GM23338 (cell line): Measurements from ENCODE around the gene SPATC1L. TPM values are rescaled to one million over a fixed set of nuclear protein-coding genes. Genes with fewer than 3 reads are reported as not detected.

Source experiments
- ATAC-seq: fragments of 200-7000 bp; cut with Tn5 transposase; 3 replicates; pipeline ENCODE4 v1.9.1; 2020
- DNase-seq: peaks from one replicate; pipeline ENCODE4 v3.0.0-alpha.2; 2015; ENCODE audit warnings: low spot score
- H2AFZ ChIP-seq: fragments of 200-600 bp; sonication (generic); 2 replicates; pipeline ENCODE4 v1.8.0; 2016; ENCODE audit warnings: antibody characterized with exemption, mild to moderate bottlenecking, moderate library complexity
- H3F3A ChIP-seq: fragments of 200-600 bp; sonication (generic); replicated peaks from 2 replicates; pipeline ENCODE4 v1.8.0; 2017; ENCODE audit warnings: antibody characterized with exemption, mixed run types, low read depth
- H3K27ac ChIP-seq: fragments of 200-600 bp; sonication (generic); 2 replicates; pipeline ENCODE4 v1.6.1; 2016; ENCODE audit warnings: low read depth
- H3K27me3 ChIP-seq: fragments of 200-600 bp; sonication (generic); 2 replicates; pipeline ENCODE4 v1.8.0; 2016; ENCODE audit warnings: mild to moderate bottlenecking, mixed run types, moderate library complexity; ENCODE audit not compliant: insufficient read depth
- H3K36me3 ChIP-seq: fragments of 200-600 bp; sonication (generic); 2 replicates; pipeline ENCODE4 v1.8.0; 2016; ENCODE audit warnings: mild to moderate bottlenecking; ENCODE audit not compliant: insufficient read depth
- H3K4me1 ChIP-seq: fragments of 200-600 bp; sonication (generic); 2 replicates; pipeline ENCODE4 v1.8.0; 2016; ENCODE audit warnings: mild to moderate bottlenecking, moderate library complexity; ENCODE audit not compliant: insufficient read depth
- H3K4me2 ChIP-seq: fragments of 200-600 bp; sonication (generic); 2 replicates; pipeline ENCODE4 v1.7.1; 2017; ENCODE audit warnings: mixed run types
- H3K4me3 ChIP-seq: fragments of 200-600 bp; sonication (generic); 2 replicates; pipeline ENCODE4 v1.6.1; 2016; ENCODE audit warnings: mixed run types
- H3K79me2 ChIP-seq: fragments of 200-600 bp; sonication (generic); replicated peaks from 2 replicates; pipeline ENCODE4 v1.8.0; 2017; ENCODE audit warnings: mild to moderate bottlenecking; ENCODE audit not compliant: insufficient read depth
- H3K9me2 ChIP-seq: fragments of 200-600 bp; sonication (generic); 2 replicates; pipeline ENCODE4 v1.8.0; 2017; ENCODE audit not compliant: insufficient read depth
- H4K20me1 ChIP-seq: fragments of 200-600 bp; sonication (generic); replicated peaks from 2 replicates; pipeline ENCODE4 v1.8.0; 2017; ENCODE audit warnings: mild to moderate bottlenecking; ENCODE audit not compliant: insufficient read depth
- H3K27ac Mint-ChIP-seq: 2 replicates; pipeline ENCODE4 v1.8.0; 2020; ENCODE audit warnings: inconsistent platforms, mild to moderate bottlenecking, moderate library complexity, mixed read lengths
- H3K27me3 Mint-ChIP-seq: 3 replicates; pipeline ENCODE4 v1.8.0; 2022; ENCODE audit warnings: low read depth, mild to moderate bottlenecking, moderate library complexity, mixed read lengths, inconsistent platforms; ENCODE audit not compliant: insufficient read depth, poor library complexity
- H3K36me3 Mint-ChIP-seq: 3 replicates; pipeline ENCODE4 v1.8.0; 2021; ENCODE audit warnings: low read depth, mild to moderate bottlenecking, inconsistent platforms, moderate library complexity, mixed read lengths
- H3K4me1 Mint-ChIP-seq: 3 replicates; pipeline ENCODE4 v1.8.0; 2020; ENCODE audit warnings: mild to moderate bottlenecking, inconsistent platforms, mixed read lengths
- H3K4me3 Mint-ChIP-seq: 3 replicates; pipeline ENCODE4 v1.8.0; 2021; ENCODE audit warnings: moderate library complexity, mild to moderate bottlenecking, inconsistent platforms, mixed read lengths
- H3K9me3 Mint-ChIP-seq: 3 replicates; pipeline ENCODE4 v1.8.0; 2020; ENCODE audit warnings: moderate library complexity, mild to moderate bottlenecking, inconsistent platforms, mixed read lengths
- CREB1 ChIP-seq: fragments of 250-450 bp; sonication (Bioruptor Pico); IDR thresholded peaks from 2 replicates; pipeline ENCODE4 v1.5.0; 2020; ENCODE audit warnings: low read depth, mild to moderate bottlenecking, moderate library complexity
- EZH2 ChIP-seq: fragments of 200-600 bp; sonication (generic); IDR thresholded peaks from one replicate; pipeline ENCODE4 v1.8.0; 2017; ENCODE audit warnings: antibody characterized with exemption, mild to moderate bottlenecking, low read depth; ENCODE audit not compliant: unreplicated experiment
- EZH2phosphoT487 ChIP-seq: fragments of 200-600 bp; sonication (generic); IDR thresholded peaks from one replicate; pipeline ENCODE4 v1.8.1; 2018; ENCODE audit warnings: antibody characterized with exemption; ENCODE audit not compliant: unreplicated experiment
- JUNB ChIP-seq: IDR thresholded peaks from one replicate; pipeline ENCODE4 v1.6.1; 2016; ENCODE audit warnings: antibody characterized with exemption; ENCODE audit not compliant: unreplicated experiment
- POLR2AphosphoS5 ChIP-seq: IDR thresholded peaks from 2 replicates; pipeline ENCODE4 v1.6.1; 2016; ENCODE audit warnings: antibody characterized with exemption, low read depth
- ZNF462 ChIP-seq: fragments of 250-450 bp; sonication (Bioruptor Pico); IDR thresholded peaks from 2 replicates; pipeline ENCODE4 v1.5.0; 2020; ENCODE audit warnings: mild to moderate bottlenecking, moderate library complexity
- polyA plus RNA-seq: library from polyadenylated mRNA; unstranded; fragments of >200 nt; fragmentation: Nextera tagmentation; extraction: Ambion mirVana; gene quantifications from 2 replicates; pipeline ENCODE4 v1.2.1, GENCODE V29; 2016
- total RNA-seq: library from RNA; depleted of rRNA; stranded (reverse); fragments of >200 nt; shearing (Covaris generic); gene quantifications from 2 replicates; pipeline ENCODE4 v1.2.3, GENCODE V29; 2014

Gene SPATC1L
- total and polyA plus RNA-seq, 2 experiments from 2014 or later, result 37.6 to 70.2 TPM

GRCh38 chr21:46144464-46145070 lies 39.7 kb downstream of the SPATC1L start (continued):
- TF ChIP-seq ZNF462 (CRISPR knock-in tag), result no peak

- Mint-ChIP-seq H3K27me3 (peaks cover 9% of the 10 kb centered on the region), H3K9me3 (peaks cover 4% of the 10 kb centered on the region; the same call in 2 of the 3 replicates), H3K4me1 (peaks cover 8% of the 10 kb centered on the region), H3K27ac (no peak overlapping the region), H3K36me3 (peaks cover 17% of the 10 kb centered on the region), H3K4me3 (no peak overlapping the region)
- no peak overlapping the region for H3K27ac ChIP-seq
- no peak for DNase-seq
- H2AFZ ChIP-seq, result no peak overlapping the region
- no peak overlapping the region for H3K4me3 ChIP-seq
- no peaks in the 10 kb centered on the region for H3K9me2 ChIP-seq
- H3K4me2 ChIP-seq, result no peak overlapping the region
- H3K4me1 ChIP-seq, result no peaks in the 10 kb centered on the region
- H3K79me2 ChIP-seq, result no peaks in the 10 kb centered on the region
- no peak for ATAC-seq
- H3K27me3 ChIP-seq, result no peaks in the 10 kb centered on the region
- H3F3A ChIP-seq, result 0 out of 2 replicates have a peak, but pooled peaks cover 3% of the 10 kb centered on the region
- H4K20me1 ChIP-seq, result no peaks in the 10 kb centered on the region
- H3K36me3 ChIP-seq, result no peaks in the 10 kb centered on the region
- TF ChIP-seq CREB1 (CRISPR knock-in tag) (no peak), ZNF462 (CRISPR knock-in tag) (no peak), EZH2phosphoT487 (no peak), POLR2AphosphoS5 (no peak), EZH2 (no peak), JUNB (no peak)
Observed at GRCh38 chr21:46142582-46143473, 41.4 kb downstream of the SPATC1L start.
